PFSK-1 (cell line): Measurements from ENCODE around the gene TSPAN2.

Experiments used
- FOXP2 ChIP-seq: optimal IDR thresholded peaks from 2 replicates; pipeline ENCODE3; 2011; ENCODE audit warnings: borderline replicate concordance, control low read depth, inconsistent platforms; ENCODE audit not compliant: insufficient read depth; ENCODE audit errors: extremely low read length, extremely low read depth
- POLR2AphosphoS5 ChIP-seq: IDR thresholded peaks from 2 replicates; pipeline ENCODE4 v1.6.1; 2012; ENCODE audit warnings: low read depth, mild to moderate bottlenecking, control low read depth, low read length, moderate library complexity
- REST ChIP-seq, 2 experiments: IDR thresholded peaks; 2 replicates each; pipeline versions ENCODE4 v1.6.1 to v1.8.0; 2011 to 2012; ENCODE audit warnings: low read depth in 2 of 2, low read length in 2 of 2, control low read depth in 1 of 2, inconsistent platforms in 1 of 2, mild to moderate bottlenecking in 1 of 2, moderate library complexity in 1 of 2; ENCODE audit not compliant: insufficient read depth in 1 of 2
- SIN3A ChIP-seq: IDR thresholded peaks from 2 replicates; pipeline ENCODE4 v1.6.1; 2012; ENCODE audit warnings: mild to moderate bottlenecking, low read length, moderate library complexity, borderline replicate concordance; ENCODE audit not compliant: insufficient read depth
- TAF1 ChIP-seq: IDR thresholded peaks from 2 replicates; pipeline ENCODE4 v1.6.1; 2012; ENCODE audit warnings: low read length, control low read depth, borderline replicate concordance; ENCODE audit not compliant: insufficient read depth

TSPAN2 gene

GRCh38 chr1:115134850-115135480 lies 45.7 kb upstream of the TSPAN2 start:
- no peak for TF ChIP-seq FOXP2
- no peak for TF ChIP-seq REST (IDR thresholded peaks at IDR 0.05; ENCODE audit: insufficient read depth in 1 of 2, low read depth in 2 of 2, low read length in 2 of 2)
- no peak for TF ChIP-seq SIN3A

DNA sequence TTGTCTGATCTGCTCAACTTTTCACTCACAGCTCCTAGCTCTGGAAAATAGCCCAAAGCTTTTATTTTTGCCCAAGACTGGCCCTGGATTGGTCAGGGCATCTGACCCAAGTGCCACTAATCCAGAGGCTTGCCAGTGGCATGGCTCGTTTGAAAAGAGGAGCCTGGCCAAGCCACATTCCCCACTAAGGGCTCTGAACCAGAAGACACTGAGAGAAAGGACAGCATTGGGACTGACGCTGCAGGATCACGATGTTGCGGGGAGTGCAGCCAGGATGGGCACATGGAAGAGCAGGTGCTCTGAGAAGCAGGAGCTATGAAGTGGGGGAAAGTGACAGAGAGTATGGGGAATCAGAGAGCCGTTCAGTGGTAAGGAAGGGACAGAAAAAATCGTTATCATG lies 44.9 kb upstream of the TSPAN2 start:
- TF ChIP-seq REST (IDR thresholded peaks at IDR 0.05; ENCODE audit: insufficient read depth in 1 of 2, low read depth in 2 of 2, low read length in 2 of 2), result no peak
- TF ChIP-seq SIN3A, result no peak
- no peak for TF ChIP-seq FOXP2
- no peak for TF ChIP-seq TAF1
- no peak for TF ChIP-seq POLR2AphosphoS5

GRCh38 chr1:115133440-115133839 lies 44.1 kb upstream of the TSPAN2 start:
- TF ChIP-seq POLR2AphosphoS5, result no peak
- TF ChIP-seq SIN3A, result no peak
- TF ChIP-seq REST (IDR thresholded peaks at IDR 0.05; ENCODE audit: insufficient read depth in 1 of 2, low read depth in 2 of 2, low read length in 2 of 2), result no peak
- TF ChIP-seq FOXP2, result no peak
- no peak for TF ChIP-seq TAF1

DNA sequence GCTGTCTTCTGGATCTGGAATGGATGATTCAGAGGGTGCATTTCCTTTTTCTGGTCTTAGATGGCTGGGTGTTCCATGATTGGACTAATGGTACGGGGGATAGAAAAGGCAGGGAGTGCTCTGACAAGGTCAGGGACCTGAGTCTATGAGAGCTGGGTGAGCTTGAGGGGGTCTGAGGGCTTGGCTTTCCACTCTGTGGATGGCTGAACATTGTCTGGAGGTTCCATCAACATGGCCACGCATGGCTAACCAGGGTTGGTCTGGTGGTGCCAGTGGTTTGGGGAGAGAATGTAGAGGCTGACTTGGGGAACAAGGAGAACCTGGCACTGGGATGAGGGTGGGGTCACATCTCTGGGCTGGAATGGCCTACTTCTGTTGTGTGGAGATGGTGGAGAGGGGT lies 41.5 kb upstream of the TSPAN2 start:
- TF ChIP-seq TAF1 (no peak), SIN3A (no peak), FOXP2 (no peak)

DNA sequence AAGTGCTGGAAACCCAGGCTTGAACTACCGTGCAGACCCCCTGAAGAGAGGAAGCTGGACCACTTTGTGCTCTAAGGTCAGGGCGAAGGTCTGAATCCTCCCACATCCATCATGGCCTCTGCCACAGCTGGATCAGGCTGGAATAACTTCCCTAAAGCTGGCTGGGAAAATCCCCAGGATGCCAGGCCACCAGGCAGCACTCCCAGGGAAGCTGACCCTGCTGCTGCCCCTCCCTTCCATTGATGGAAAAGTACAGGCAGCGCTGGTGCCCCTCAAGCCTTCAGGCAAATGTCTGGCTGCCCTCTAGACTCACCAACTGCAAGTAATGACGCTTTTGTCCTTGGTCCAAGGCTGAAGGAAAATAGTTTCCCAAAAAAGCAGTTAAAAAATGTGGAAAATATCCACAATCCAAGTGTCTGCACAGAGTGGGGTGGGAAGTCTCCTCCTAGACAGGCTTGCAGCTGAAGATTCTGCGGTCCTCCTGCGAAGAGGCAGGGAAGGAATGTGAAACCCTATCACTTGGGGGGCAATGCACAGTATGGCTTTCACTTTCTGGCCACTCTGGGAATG lies 39.9 kb upstream of the TSPAN2 start:
- TF ChIP-seq REST (IDR thresholded peaks at IDR 0.05; ENCODE audit: insufficient read depth in 1 of 2, low read depth in 2 of 2, low read length in 2 of 2), result no peak
- no peak for TF ChIP-seq FOXP2
- TF ChIP-seq TAF1, result no peak
- no peak for TF ChIP-seq SIN3A
- TF ChIP-seq POLR2AphosphoS5, result no peak
